ENCODE data around the gene VAMP5.
"Not testable (repeated sequence)": the region's sequence is repeated elsewhere in the genome, so short reads cannot be mapped to it uniquely, and the experiment has no call there.

Gene VAMP5

GRCh38 chr2:85588645-85589044 lies 4.4 kb downstream of the VAMP5 start:
- Histone ChIP-seq H3K9me3 (ENCODE audit: severe bottlenecking) (no peaks in the 10 kb centered on the region), H3K36me3 (ENCODE audit: low read depth) (no peaks in the 10 kb centered on the region), H3K27ac (ENCODE audit: poor library complexity, severe bottlenecking) (no peak overlapping the region), H3K4me1 (ENCODE audit: insufficient read depth, poor library complexity, severe bottlenecking) (peaks cover 19% of the 10 kb centered on the region), H3K4me3 (ENCODE audit: severe bottlenecking) (no peak overlapping the region), H3K27me3 (ENCODE audit: insufficient read depth, poor library complexity, severe bottlenecking) (no peaks in the 10 kb centered on the region)
- no peak for DNase-seq (ENCODE audit: low spot score)
- no peak for ATAC-seq (ENCODE audit: low read depth)
- TF ChIP-seq, protein P1, sequence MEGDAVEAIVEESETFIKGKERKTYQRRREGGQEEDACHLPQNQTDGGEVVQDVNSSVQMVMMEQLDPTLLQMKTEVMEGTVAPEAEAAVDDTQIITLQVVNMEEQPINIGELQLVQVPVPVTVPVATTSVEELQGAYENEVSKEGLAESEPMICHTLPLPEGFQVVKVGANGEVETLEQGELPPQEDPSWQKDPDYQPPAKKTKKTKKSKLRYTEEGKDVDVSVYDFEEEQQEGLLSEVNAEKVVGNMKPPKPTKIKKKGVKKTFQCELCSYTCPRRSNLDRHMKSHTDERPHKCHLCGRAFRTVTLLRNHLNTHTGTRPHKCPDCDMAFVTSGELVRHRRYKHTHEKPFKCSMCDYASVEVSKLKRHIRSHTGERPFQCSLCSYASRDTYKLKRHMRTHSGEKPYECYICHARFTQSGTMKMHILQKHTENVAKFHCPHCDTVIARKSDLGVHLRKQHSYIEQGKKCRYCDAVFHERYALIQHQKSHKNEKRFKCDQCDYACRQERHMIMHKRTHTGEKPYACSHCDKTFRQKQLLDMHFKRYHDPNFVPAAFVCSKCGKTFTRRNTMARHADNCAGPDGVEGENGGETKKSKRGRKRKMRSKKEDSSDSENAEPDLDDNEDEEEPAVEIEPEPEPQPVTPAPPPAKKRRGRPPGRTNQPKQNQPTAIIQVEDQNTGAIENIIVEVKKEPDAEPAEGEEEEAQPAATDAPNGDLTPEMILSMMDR (IDR thresholded peaks at IDR 0.05; ENCODE audit: poor library complexity, severe bottlenecking): no peak

DNA sequence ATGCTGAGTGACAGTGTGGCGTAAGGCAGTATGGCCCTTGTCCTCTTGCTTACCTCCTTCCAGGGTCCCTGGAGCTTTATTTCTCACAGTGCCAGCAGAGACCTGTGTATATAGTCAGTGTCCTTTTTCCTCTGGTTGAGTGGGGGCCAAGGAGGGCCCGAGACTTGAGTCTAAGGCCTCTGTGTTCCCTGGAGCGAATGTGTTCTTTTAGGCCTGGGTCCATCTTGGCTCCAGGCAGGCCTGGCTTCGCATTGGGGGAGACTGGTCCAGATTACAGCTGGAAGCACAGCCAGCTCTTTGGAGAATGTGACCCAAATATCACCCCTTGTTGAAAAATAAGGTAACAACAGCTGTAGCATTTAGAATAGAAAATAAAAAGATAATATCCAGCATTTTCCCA lies 5.0 kb downstream of the VAMP5 start:
- DNase-seq (ENCODE audit: low spot score) (no peak), ATAC-seq (ENCODE audit: low read depth) (no peak)
- no peak overlapping the region for H3K27ac ChIP-seq (ENCODE audit: poor library complexity, severe bottlenecking)
- H3K9me3 ChIP-seq (ENCODE audit: severe bottlenecking): no peaks in the 10 kb centered on the region
- no peak overlapping the region for H3K4me3 ChIP-seq (ENCODE audit: severe bottlenecking)
- H3K36me3 ChIP-seq (ENCODE audit: low read depth): no peaks in the 10 kb centered on the region
- TF ChIP-seq, protein P1 (IDR thresholded peaks at IDR 0.05; ENCODE audit: poor library complexity, severe bottlenecking): no peak
- H3K4me1 ChIP-seq (ENCODE audit: insufficient read depth, poor library complexity, severe bottlenecking): peaks cover 19% of the 10 kb centered on the region
- no peaks in the 10 kb centered on the region for H3K27me3 ChIP-seq (ENCODE audit: insufficient read depth, poor library complexity, severe bottlenecking)

GRCh38 chr2:85589982-85590791 lies 6.0 kb downstream of the VAMP5 start:
- TF ChIP-seq, protein P1 (IDR thresholded peaks at IDR 0.05; ENCODE audit: poor library complexity, severe bottlenecking): no peak
- Histone ChIP-seq H3K27ac (ENCODE audit: poor library complexity, severe bottlenecking) (no peak overlapping the region), H3K36me3 (ENCODE audit: low read depth) (no peaks in the 10 kb centered on the region), H3K4me1 (ENCODE audit: insufficient read depth, poor library complexity, severe bottlenecking) (peaks cover 13% of the 10 kb centered on the region), H3K9me3 (ENCODE audit: severe bottlenecking) (no peaks in the 10 kb centered on the region), H3K27me3 (ENCODE audit: insufficient read depth, poor library complexity, severe bottlenecking) (no peaks in the 10 kb centered on the region), H3K4me3 (ENCODE audit: severe bottlenecking) (no peak overlapping the region)
- ATAC-seq (ENCODE audit: low read depth) (no peak), DNase-seq (ENCODE audit: low spot score) (no peak)

DNA sequence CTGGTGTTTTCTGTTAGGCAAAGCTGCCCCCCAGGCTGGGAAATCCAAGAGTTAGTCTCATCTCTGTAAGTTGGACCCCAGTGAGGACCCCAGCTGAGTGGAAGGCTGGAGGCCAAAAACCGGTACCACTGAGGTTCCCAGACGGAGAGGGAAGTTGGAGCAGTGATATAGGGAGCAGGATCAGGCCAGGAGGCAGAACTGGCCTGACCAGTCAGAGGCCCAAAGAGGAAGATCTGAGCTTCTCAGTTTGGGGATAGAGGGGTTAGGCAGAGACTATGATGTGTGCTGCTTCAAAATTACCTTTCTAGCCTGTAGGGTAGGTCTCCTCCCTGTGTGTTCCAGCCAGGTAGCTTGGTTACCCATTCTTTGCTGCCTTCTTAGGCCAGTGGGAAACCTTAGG lies 6.7 kb downstream of the VAMP5 start:
- no peak overlapping the region for H3K4me3 ChIP-seq (ENCODE audit: severe bottlenecking)
- peaks cover 6% of the 10 kb centered on the region for H3K4me1 ChIP-seq (ENCODE audit: insufficient read depth, poor library complexity, severe bottlenecking)
- no peak for ATAC-seq (ENCODE audit: low read depth)
- no peak overlapping the region for H3K27ac ChIP-seq (ENCODE audit: poor library complexity, severe bottlenecking)
- H3K27me3 ChIP-seq (ENCODE audit: insufficient read depth, poor library complexity, severe bottlenecking): no peaks in the 10 kb centered on the region
- TF ChIP-seq, protein P1 (IDR thresholded peaks at IDR 0.05; ENCODE audit: poor library complexity, severe bottlenecking): no peak
- H3K9me3 ChIP-seq (ENCODE audit: severe bottlenecking): no peaks in the 10 kb centered on the region
- H3K36me3 ChIP-seq (ENCODE audit: low read depth): no peaks in the 10 kb centered on the region
- DNase-seq (ENCODE audit: low spot score): no peak

GRCh38 chr2:85591563-85591962 lies 7.3 kb downstream of the VAMP5 start:
- Histone ChIP-seq H3K27me3 (ENCODE audit: insufficient read depth, poor library complexity, severe bottlenecking) (no peaks in the 10 kb centered on the region), H3K4me1 (ENCODE audit: insufficient read depth, poor library complexity, severe bottlenecking) (peaks cover 4% of the 10 kb centered on the region), H3K36me3 (ENCODE audit: low read depth) (peaks cover 2% of the 10 kb centered on the region), H3K27ac (ENCODE audit: poor library complexity, severe bottlenecking) (no peak overlapping the region), H3K4me3 (ENCODE audit: severe bottlenecking) (no peak overlapping the region), H3K9me3 (ENCODE audit: severe bottlenecking) (no peaks in the 10 kb centered on the region)
- DNase-seq (ENCODE audit: low spot score): no peak
- no peak for ATAC-seq (ENCODE audit: low read depth)
- TF ChIP-seq, protein P1 (IDR thresholded peaks at IDR 0.05; ENCODE audit: poor library complexity, severe bottlenecking): no peak

DNA sequence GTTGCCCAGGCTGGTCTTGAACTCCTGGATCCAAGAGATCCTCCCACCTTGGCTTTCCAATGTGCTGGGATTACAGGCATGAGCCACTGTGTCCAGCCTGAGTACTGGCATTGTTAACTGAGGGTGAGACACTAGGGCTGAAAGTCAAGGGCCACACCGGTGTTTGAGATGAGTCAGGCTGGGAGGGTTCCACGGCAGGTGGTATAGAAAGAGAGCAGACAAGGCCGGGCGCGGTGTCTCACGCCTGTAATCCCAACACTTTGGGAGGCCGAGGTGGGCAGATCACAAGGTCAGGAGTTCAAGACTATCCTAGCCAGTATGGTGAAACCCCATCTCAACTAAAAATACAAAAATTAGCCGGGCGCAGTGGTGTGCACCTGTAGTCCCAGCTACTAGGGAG lies 8.1 kb downstream of the VAMP5 start:
- not testable (repeated sequence) for H3K4me3 ChIP-seq (ENCODE audit: severe bottlenecking); ATAC-seq (ENCODE audit: low read depth); H3K27ac ChIP-seq (ENCODE audit: poor library complexity, severe bottlenecking); H3K4me1 ChIP-seq (ENCODE audit: insufficient read depth, poor library complexity, severe bottlenecking); H3K9me3 ChIP-seq (ENCODE audit: severe bottlenecking); DNase-seq (ENCODE audit: low spot score); H3K27me3 ChIP-seq (ENCODE audit: insufficient read depth, poor library complexity, severe bottlenecking); H3K36me3 ChIP-seq (ENCODE audit: low read depth)
